ENCODE measurements around the gene PICALM. TPM values are rescaled to one million over a fixed set of nuclear protein-coding genes. Genes with fewer than 3 reads are reported as not detected.
"Not testable (repeated sequence)": the region's sequence is repeated elsewhere in the genome, so short reads cannot be mapped to it uniquely, and the experiment has no call there.

Gene PICALM
- polyA plus RNA-seq, 1 experiment: 303 TPM

- POLR2A ChIA-PET: no interaction called here
- Histone ChIP-seq H3K9me3 (ENCODE audit: control insufficient read depth, insufficient read depth, low read length) (peaks cover 14% of the 10 kb centered on the region; the same call in 1 of the 2 replicates), H3K27ac (ENCODE audit: low read depth, low read length) (no peak overlapping the region), H3K4me3 (ENCODE audit: low read depth, low read length) (no peak overlapping the region), H3K27me3 (ENCODE audit: control insufficient read depth, insufficient read depth, low read length) (peaks cover 2% of the 10 kb centered on the region)
- TF ChIP-seq, protein P1, sequence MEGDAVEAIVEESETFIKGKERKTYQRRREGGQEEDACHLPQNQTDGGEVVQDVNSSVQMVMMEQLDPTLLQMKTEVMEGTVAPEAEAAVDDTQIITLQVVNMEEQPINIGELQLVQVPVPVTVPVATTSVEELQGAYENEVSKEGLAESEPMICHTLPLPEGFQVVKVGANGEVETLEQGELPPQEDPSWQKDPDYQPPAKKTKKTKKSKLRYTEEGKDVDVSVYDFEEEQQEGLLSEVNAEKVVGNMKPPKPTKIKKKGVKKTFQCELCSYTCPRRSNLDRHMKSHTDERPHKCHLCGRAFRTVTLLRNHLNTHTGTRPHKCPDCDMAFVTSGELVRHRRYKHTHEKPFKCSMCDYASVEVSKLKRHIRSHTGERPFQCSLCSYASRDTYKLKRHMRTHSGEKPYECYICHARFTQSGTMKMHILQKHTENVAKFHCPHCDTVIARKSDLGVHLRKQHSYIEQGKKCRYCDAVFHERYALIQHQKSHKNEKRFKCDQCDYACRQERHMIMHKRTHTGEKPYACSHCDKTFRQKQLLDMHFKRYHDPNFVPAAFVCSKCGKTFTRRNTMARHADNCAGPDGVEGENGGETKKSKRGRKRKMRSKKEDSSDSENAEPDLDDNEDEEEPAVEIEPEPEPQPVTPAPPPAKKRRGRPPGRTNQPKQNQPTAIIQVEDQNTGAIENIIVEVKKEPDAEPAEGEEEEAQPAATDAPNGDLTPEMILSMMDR (IDR thresholded peaks at IDR 0.05; ENCODE audit: low read depth, low read length): no peak
- no peak for DNase-seq (ENCODE audit: low read depth, low spot score)
- CTCF ChIA-PET: no interaction called here
Observed at GRCh38 chr11:85930879-85931366, 138.0 kb downstream of the PICALM start.

- DNase-seq (ENCODE audit: low read depth, low spot score); H3K9me3 ChIP-seq (ENCODE audit: control insufficient read depth, insufficient read depth, low read length); POLR2A ChIA-PET; H3K4me3 ChIP-seq (ENCODE audit: low read depth, low read length); CTCF ChIA-PET; H3K27ac ChIP-seq (ENCODE audit: low read depth, low read length): not testable (repeated sequence)
- H3K27me3 ChIP-seq (ENCODE audit: control insufficient read depth, insufficient read depth, low read length): peaks cover 12% of the 10 kb centered on the region
Observed at GRCh38 chr11:85926653-85927214, 142.2 kb downstream of the PICALM start.

DNA sequence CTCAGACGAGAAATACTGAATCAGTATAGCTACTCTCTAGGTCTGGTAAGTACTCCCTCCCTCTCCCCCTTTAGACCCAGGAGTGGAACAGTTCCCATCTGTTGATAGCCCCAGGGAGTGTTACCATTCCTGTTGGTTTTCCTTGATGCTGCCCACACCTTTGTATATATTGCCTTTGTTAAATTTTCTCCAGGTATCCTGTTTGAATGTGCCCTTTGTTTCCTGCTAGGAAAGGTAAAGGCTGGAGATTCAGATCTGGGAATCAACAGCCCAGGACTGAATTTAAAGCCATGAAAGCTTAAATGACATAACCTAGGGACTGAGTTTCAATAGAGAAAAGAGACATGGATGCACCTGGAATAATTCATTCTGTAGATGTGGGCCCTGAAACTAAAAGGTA, 145.4 kb downstream of the PICALM start:
- TF ChIP-seq, protein P1 (IDR thresholded peaks at IDR 0.05; ENCODE audit: low read depth, low read length): no peak

GRCh38 chr11:85922367-85922766, 146.5 kb downstream of the PICALM start:
- DNase-seq (ENCODE audit: low read depth, low spot score): no peak
- CTCF ChIA-PET: no interaction called here
- no peak overlapping the region for H3K27ac ChIP-seq (ENCODE audit: low read depth, low read length)
- TF ChIP-seq, protein P1 (IDR thresholded peaks at IDR 0.05; ENCODE audit: low read depth, low read length): no peak
- H3K9me3 ChIP-seq (ENCODE audit: control insufficient read depth, insufficient read depth, low read length): no peaks in the 10 kb centered on the region
- no peak overlapping the region for H3K4me3 ChIP-seq (ENCODE audit: low read depth, low read length)
- H3K27me3 ChIP-seq (ENCODE audit: control insufficient read depth, insufficient read depth, low read length): peaks cover 14% of the 10 kb centered on the region
- POLR2A ChIA-PET: no interaction called here

More for the DNA sequence above, 145.4 kb downstream of the PICALM start:
- Histone ChIP-seq H3K27me3 (ENCODE audit: control insufficient read depth, insufficient read depth, low read length) (peaks cover 16% of the 10 kb centered on the region), H3K4me3 (ENCODE audit: low read depth, low read length) (no peak overlapping the region), H3K27ac (ENCODE audit: low read depth, low read length) (no peak overlapping the region), H3K9me3 (ENCODE audit: control insufficient read depth, insufficient read depth, low read length) (no peaks in the 10 kb centered on the region)
- CTCF ChIA-PET: no interaction called here
- no peak for DNase-seq (ENCODE audit: low read depth, low spot score)
- POLR2A ChIA-PET: no interaction called here

DNA sequence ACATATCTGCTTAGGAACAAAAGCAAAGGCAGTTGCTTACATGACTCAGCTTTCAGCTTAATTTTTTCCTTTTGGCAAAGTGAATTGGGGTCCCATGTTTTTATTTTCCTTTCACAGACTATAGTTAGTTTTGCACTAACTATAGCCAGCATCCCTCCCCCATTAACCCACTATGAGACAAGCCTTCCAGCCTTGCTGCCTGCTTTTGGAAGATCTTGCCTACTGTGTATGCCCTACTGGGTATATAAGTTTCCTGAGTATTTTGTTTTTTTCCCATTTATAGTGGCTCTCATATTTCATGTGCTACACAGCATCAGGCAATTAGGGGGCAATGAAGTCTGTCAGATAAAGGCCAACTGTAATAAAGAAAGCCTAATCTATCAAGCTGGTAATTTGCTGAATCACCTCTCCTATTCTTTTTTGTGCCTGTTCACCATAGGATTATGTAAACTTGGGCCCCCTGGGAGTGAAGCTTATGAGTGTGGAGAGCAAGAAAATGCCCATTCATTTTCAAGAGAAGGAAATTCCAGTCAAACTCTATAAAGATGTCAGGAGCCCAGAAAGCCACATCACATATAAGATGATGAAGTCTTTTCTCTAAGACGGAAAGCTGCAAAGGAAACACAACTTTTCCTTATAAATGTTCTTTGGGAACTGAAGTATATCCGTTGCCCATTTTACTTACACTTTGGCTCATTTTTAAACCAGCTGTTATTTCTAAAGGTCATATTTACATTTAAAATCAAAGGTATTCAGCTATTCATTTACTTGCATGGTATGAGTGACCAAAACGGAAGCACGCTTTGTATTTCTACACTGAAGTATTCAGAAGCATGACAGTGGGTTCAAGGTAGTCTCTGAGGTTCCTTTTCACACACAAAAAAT, 149.7 kb downstream of the PICALM start:
- ChIA-PET POLR2A (no interaction called here), CTCF (interaction anchor here (0.5 kb wide), 1 partner anchor 372 kb away, joined by 6 read pairs; no protein-coding TSS in a partner anchor)
- H3K9me3 ChIP-seq (ENCODE audit: control insufficient read depth, insufficient read depth, low read length): peaks cover 4% of the 10 kb centered on the region; the same call in 1 of the 2 replicates
- peaks cover 14% of the 10 kb centered on the region for H3K27me3 ChIP-seq (ENCODE audit: control insufficient read depth, insufficient read depth, low read length)
- no peak overlapping the region for H3K27ac ChIP-seq (ENCODE audit: low read depth, low read length)
- H3K4me3 ChIP-seq (ENCODE audit: low read depth, low read length): no peak overlapping the region
- no peak for DNase-seq (ENCODE audit: low read depth, low spot score)
- TF ChIP-seq, protein P1 (IDR thresholded peaks at IDR 0.05; ENCODE audit: low read depth, low read length): no peak

All from AG04450 (cell line).